ENCODE data around the gene PPIL1. TPM values are rescaled to one million over a fixed set of nuclear protein-coding genes. Genes with fewer than 3 reads are reported as not detected.
A peak's percentile ranks its signal among the peaks of the same experiment; 100 is the strongest.

Gene PPIL1
- polyA plus RNA-seq, 3 donors: 2.0 to 7.6 (median 5.9) TPM

- Mint-ChIP-seq H3K4me3 (no peak overlapping the region), H3K27me3 (ENCODE audit: low read depth in 3 of 3) (no peaks in the 10 kb centered on the region), H3K36me3 (peaks cover 13 to 16% of the 10 kb centered on the region in 2 donors), H3K9me3 (no peaks in the 10 kb centered on the region), H3K4me1 (peaks cover 25% of the 10 kb centered on the region), H3K27ac (peak overlapping the region in 1 of 7 donors; percentile 8)
- Histone ChIP-seq H3K4me2 (replicated peaks; ENCODE audit: extremely low read depth, low read length, poor library complexity, severe bottlenecking) (no peak overlapping the region), H3K9me3 (replicated peaks in 1 of 2; ENCODE audit: control insufficient read depth in 1 of 2, insufficient read depth in 1 of 2, low read length in 2 of 2) (no peaks in the 10 kb centered on the region), H3K27ac (ENCODE audit: low read depth in 1 of 2, low read length in 2 of 2) (no peak overlapping the region), H3K9ac (ENCODE audit: insufficient read depth, low read length, poor library complexity, severe bottlenecking) (no peak overlapping the region), H3K36me3 (replicated peaks in 1 of 2; ENCODE audit: control insufficient read depth in 1 of 2, insufficient read depth in 2 of 2, low read length in 2 of 2) (peaks cover 0 to 15% of the 10 kb centered on the region in 2 donors), H2AFZ (ENCODE audit: insufficient read depth, low read depth, low read length, poor library complexity, severe bottlenecking) (no peak overlapping the region), H3K79me2 (ENCODE audit: insufficient read depth, low read length) (peaks cover 65% of the 10 kb centered on the region), H4K20me1 (ENCODE audit: insufficient read depth, low read length) (peaks cover 34% of the 10 kb centered on the region), H3K27me3 (ENCODE audit: control insufficient read depth in 2 of 2, insufficient read depth in 2 of 2, low read length in 2 of 2) (no peaks in the 10 kb centered on the region), H3K4me1 (ENCODE audit: control insufficient read depth in 1 of 2, insufficient read depth in 2 of 2, low read length in 2 of 2) (peaks cover 15 to 17% of the 10 kb centered on the region in 2 donors), H3K4me3 (replicated peaks in 1 of 3; ENCODE audit: low read depth in 2 of 3, low read length in 3 of 3) (no peak overlapping the region)
- DNase-seq: no peak
- intact Hi-C loops (cut with micrococcal nuclease): loop anchor here (5.0 to 10.0 kb wide), 3 partner anchors 36 to 327 kb away; no protein-coding TSS in a partner anchor
- 93% methylated on average over 2 of the region's 7 CpGs for WGBS (ENCODE audit: insufficient coverage)
- TF ChIP-seq CTCF (IDR thresholded peaks at IDR 0.05): no peak
Measured at GRCh38 chr6:36888115-36888643, 13.6 kb upstream of the PPIL1 start.

GRCh38 chr6:36886950-36887618 lies 12.5 kb upstream of the PPIL1 start:
- Histone ChIP-seq H3K9me3 (replicated peaks in 1 of 2; ENCODE audit: control insufficient read depth in 1 of 2, insufficient read depth in 1 of 2, low read length in 2 of 2) (no peaks in the 10 kb centered on the region), H3K27me3 (ENCODE audit: control insufficient read depth in 2 of 2, insufficient read depth in 2 of 2, low read length in 2 of 2) (no peaks in the 10 kb centered on the region), H3K36me3 (replicated peaks in 1 of 2; ENCODE audit: control insufficient read depth in 1 of 2, insufficient read depth in 2 of 2, low read length in 2 of 2) (peaks cover 0 to 5% of the 10 kb centered on the region in 2 donors), H2AFZ (ENCODE audit: insufficient read depth, low read depth, low read length, poor library complexity, severe bottlenecking) (no peak overlapping the region), H3K4me1 (ENCODE audit: control insufficient read depth in 1 of 2, insufficient read depth in 2 of 2, low read length in 2 of 2) (peaks cover 15 to 17% of the 10 kb centered on the region in 2 donors), H3K4me2 (replicated peaks; ENCODE audit: extremely low read depth, low read length, poor library complexity, severe bottlenecking) (peak overlapping the region; percentile 80), H3K9ac (ENCODE audit: insufficient read depth, low read length, poor library complexity, severe bottlenecking) (no peak overlapping the region), H3K27ac (ENCODE audit: low read depth in 1 of 2, low read length in 2 of 2) (no peak overlapping the region), H4K20me1 (ENCODE audit: insufficient read depth, low read length) (peaks cover 27% of the 10 kb centered on the region), H3K4me3 (replicated peaks in 1 of 3; ENCODE audit: low read depth in 2 of 3, low read length in 3 of 3) (no peak overlapping the region), H3K79me2 (ENCODE audit: insufficient read depth, low read length) (peaks cover 58% of the 10 kb centered on the region)
- H3K36me3 Mint-ChIP-seq: peaks cover 5% of the 10 kb centered on the region in 2 donors
- peak overlapping the region in 1 of 7 donors; percentile 12 for H3K27ac Mint-ChIP-seq
- WGBS (ENCODE audit: insufficient coverage): no CpG with 5 or more reads among the region's 10 CpGs
- H3K4me1 Mint-ChIP-seq: peaks cover 25% of the 10 kb centered on the region
- no peak for TF ChIP-seq CTCF (IDR thresholded peaks at IDR 0.05)
- peak overlapping the region; percentile 53 to 89 for H3K4me3 Mint-ChIP-seq
- no peaks in the 10 kb centered on the region for H3K27me3 Mint-ChIP-seq (ENCODE audit: low read depth in 3 of 3)
- no peaks in the 10 kb centered on the region for H3K9me3 Mint-ChIP-seq
- intact Hi-C loops (cut with micrococcal nuclease): loop anchor here (5.0 to 10.0 kb wide), 3 partner anchors 35 to 328 kb away; no protein-coding TSS in a partner anchor
- no peak for DNase-seq
